Spleen (tissue), 7 donors: ENCODE data around the gene SNX24.

Source experiments
- CTCF ChIP-seq, 11 experiments: fragments of 200-600 bp in 7 of 11; fragments of 450-650 bp in 4 of 11; sonication (generic) in 4 of 11; IDR thresholded peaks in 8 of 11; conservative IDR thresholded peaks in 3 of 11; 1 replicate in 7 of 11; 2 replicates in 4 of 11; pipeline versions ENCODE4 v1.4.0 to v1.8.0; 2016 to 2021; ENCODE audit warnings: antibody characterized with exemption in 11 of 11, inconsistent platforms in 4 of 11, mild to moderate bottlenecking in 1 of 11
- POLR2A ChIP-seq, 3 donors: fragments of 450-650 bp; IDR thresholded peaks; one replicate each; pipeline ENCODE4 v1.5.1; 2017; ENCODE audit warnings: antibody characterized with exemption in 3 of 3, mild to moderate bottlenecking in 1 of 3
- POLR2AphosphoS5 ChIP-seq, 3 donors: sonication (generic); formaldehyde crosslinking; IDR thresholded peaks; one replicate each; pipeline ENCODE4 v1.5.1; 2017; ENCODE audit warnings: antibody characterized with exemption in 3 of 3
- donor health status: DM: no; HTN: no; CAD: no; lungs with moderate emphysema.
- donor health status: DM: no; HTN: no; CAD: no.
- donor health status: DM: no; HTN: no; CAD: no.

- TF ChIP-seq POLR2A (IDR thresholded peaks at IDR 0.05), result no peak
- TF ChIP-seq CTCF (IDR thresholded peaks at IDR 0.05 in 8 of 11, conservative IDR thresholded peaks at IDR 0.05 in 3 of 11), result no peak
- TF ChIP-seq POLR2AphosphoS5 (IDR thresholded peaks at IDR 0.05), result no peak
These were observed 122.2 kb downstream of the SNX24 start for GRCh38 chr5:122967625-122968024.
